GM12891 (cell line): ENCODE measurements around the gene CCM2.

Source experiments
- DNase-seq: peaks from one replicate; pipeline ENCODE4 v3.0.0; 2011; ENCODE audit warnings: low spot score; ENCODE audit not compliant: insufficient read length
- FAIRE-seq: peaks from 2 replicates; lab custom pipeline; 2011; peaks lifted over from hg19 to GRCh38; lab: Jason Lieb, UNC
- PAX5 ChIP-seq: IDR thresholded peaks from 2 replicates; pipeline ENCODE4 v1.6.1; 2011; ENCODE audit warnings: low read length, moderate library complexity, mild to moderate bottlenecking; ENCODE audit not compliant: insufficient read depth, severe bottlenecking
- POLR2A ChIP-seq: IDR thresholded peaks from 2 replicates; pipeline ENCODE4 v1.6.1; 2011; ENCODE audit warnings: low read depth, low read length, control low read depth
- POLR2AphosphoS5 ChIP-seq: IDR thresholded peaks from 2 replicates; pipeline ENCODE4 v1.6.1; 2011; ENCODE audit warnings: low read depth, low read length, control low read depth
- POU2F2 ChIP-seq: IDR thresholded peaks from 2 replicates; pipeline ENCODE4 v1.6.1; 2011; ENCODE audit warnings: low read depth, mild to moderate bottlenecking, control low read depth, low read length, moderate library complexity
- SPI1 ChIP-seq: IDR thresholded peaks from 2 replicates; pipeline ENCODE4 v1.6.1; 2011; ENCODE audit warnings: low read depth, low read length, control low read depth
- TAF1 ChIP-seq: IDR thresholded peaks from 2 replicates; pipeline ENCODE4 v1.6.1; 2011; ENCODE audit warnings: low read depth, low read length, control low read depth

CCM2 gene

GRCh38 chr7:45085619-45086200 is 85.7 kb downstream of the CCM2 start:
- FAIRE-seq: no peak
- TF ChIP-seq POLR2AphosphoS5 (no peak), TAF1 (no peak), POU2F2 (no peak), PAX5 (no peak), POLR2A (no peak), SPI1 (no peak)
- no peak for DNase-seq

GRCh38 chr7:45086331-45087065 is 86.5 kb downstream of the CCM2 start:
- TF ChIP-seq POU2F2: no peak
- no peak for TF ChIP-seq SPI1
- TF ChIP-seq PAX5: no peak
- no peak for TF ChIP-seq POLR2A
- no peak for TF ChIP-seq TAF1
- DNase-seq (no peak), FAIRE-seq (no peak)

DNA sequence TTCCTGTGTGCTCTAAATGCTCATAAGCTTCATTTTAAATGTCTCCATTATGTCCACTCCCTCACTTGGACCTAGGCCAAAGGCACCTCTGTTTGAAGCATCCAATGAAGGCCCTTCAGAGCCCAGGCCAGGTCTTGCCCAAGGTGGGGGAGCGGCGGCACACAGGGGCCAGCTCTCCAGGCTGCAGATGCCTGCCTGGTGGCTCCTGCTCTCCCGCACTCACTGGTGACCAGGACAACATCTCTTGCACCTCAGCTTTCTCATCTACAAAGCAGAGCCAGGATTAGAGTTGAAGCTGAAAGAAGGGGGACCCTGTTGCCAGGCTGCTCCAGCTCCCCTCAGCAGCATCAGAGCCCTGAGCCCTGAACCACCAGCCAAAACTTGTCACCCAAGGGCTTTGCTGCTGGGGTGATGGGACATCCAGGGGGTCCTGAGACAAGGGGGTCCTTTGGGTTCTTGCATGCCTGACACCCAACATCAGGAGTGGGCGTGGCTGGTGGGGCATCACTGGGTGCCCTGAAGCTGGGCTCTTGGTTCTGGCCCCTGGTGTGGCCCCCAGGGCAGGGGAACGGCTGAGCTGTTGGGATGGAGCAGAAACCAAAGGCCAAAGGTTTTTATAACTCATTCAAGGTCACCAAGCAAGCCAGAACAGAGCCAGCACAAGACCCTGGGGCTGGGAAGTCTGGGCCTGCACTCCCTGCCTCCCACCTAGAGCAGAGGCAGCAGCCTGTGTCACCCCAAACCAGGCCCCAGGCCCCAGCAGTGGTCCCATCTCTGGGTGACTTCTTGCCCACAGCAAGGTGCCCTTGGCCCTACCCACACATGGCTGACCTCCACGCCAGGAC is 87.5 kb downstream of the CCM2 start:
- TF ChIP-seq POLR2AphosphoS5 (no peak), SPI1 (no peak), POU2F2 (no peak), TAF1 (no peak), POLR2A (no peak), PAX5 (no peak)
- FAIRE-seq (no peak), DNase-seq (no peak)

- FAIRE-seq: no peak
- DNase-seq: no peak
- TF ChIP-seq POLR2AphosphoS5 (no peak), SPI1 (no peak), TAF1 (no peak), POU2F2 (no peak), POLR2A (no peak), PAX5 (no peak)
Observed at GRCh38 chr7:45088146-45088701, 88.2 kb downstream of the CCM2 start.

DNA sequence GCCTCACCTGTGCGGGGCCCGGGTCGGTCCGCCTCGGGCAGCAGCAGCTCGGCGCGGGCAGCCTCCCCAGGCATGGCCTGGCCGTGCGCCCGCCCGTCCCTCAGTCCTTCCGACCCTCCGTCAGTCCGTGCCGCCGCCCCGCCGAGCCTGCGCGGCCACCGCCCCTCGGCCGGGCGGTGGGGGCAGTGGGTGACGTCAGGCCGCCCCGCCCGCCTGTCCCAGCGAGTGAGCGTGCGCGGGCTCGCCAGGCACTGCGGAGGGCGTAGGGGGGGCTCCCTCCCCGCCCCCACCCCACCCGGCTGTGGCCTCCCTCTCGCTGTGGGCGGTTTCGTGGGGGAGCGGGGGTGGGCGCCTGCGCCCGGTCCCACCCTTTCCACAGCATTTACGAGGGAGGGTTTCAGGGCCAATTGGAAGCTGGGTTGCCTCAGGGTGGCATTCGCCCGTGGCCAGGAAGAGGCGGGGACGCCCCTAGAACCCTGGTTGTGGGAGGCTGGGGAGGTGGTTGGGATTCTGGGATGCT is 88.9 kb downstream of the CCM2 start, which contains the start of gene NACAD:
NACAD (minus strand) TSS at position 149 of the 520 bp plus-strand sequence; CDS start at position 74, 75 bp downstream.
- TF ChIP-seq SPI1: no peak
- no peak for TF ChIP-seq POLR2A
- TF ChIP-seq POLR2AphosphoS5: no peak
- no peak for TF ChIP-seq TAF1
- no peak for TF ChIP-seq POU2F2
- TF ChIP-seq PAX5: no peak
- no peak for DNase-seq
- no peak for FAIRE-seq

DNA sequence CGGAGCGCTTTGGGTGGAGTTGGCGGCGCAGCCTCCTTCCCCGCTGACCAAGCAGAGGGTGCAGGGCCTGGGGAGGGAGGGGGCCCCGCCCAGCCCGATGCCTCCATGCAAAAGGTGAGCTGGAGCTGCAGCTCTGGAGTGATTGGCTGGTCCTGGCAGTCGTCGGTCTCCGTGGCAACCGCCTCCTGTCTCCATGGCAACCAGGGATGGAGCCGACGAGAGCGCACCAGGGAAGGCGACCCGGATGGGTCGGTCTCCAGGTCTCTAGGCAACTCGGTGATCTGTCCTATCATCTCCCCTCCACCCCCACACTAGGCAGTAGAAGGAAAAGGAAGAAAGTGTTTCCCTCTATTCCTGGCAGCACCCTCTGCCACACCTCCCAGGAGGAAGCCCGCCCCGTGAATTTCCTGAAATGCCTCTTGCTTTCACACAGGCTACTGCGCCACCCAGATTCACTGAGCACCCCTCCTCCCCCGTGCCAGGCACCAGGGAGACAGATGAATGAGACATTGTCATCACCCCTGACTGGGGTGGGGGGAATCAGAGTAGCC is 89.4 kb downstream of the CCM2 start:
- no peak for TF ChIP-seq POLR2AphosphoS5
- no peak for TF ChIP-seq PAX5
- TF ChIP-seq POU2F2: no peak
- TF ChIP-seq SPI1: no peak
- TF ChIP-seq TAF1: no peak
- no peak for TF ChIP-seq POLR2A
- DNase-seq (peak; percentile 77), FAIRE-seq (peak; percentile 76)

- no peak for TF ChIP-seq POLR2A
- TF ChIP-seq SPI1: no peak
- TF ChIP-seq TAF1: no peak
- no peak for TF ChIP-seq POU2F2
- TF ChIP-seq POLR2AphosphoS5: no peak
- TF ChIP-seq PAX5: no peak
- DNase-seq: no peak
- no peak for FAIRE-seq
Observed at GRCh38 chr7:45092100-45092930, 92.3 kb downstream of the CCM2 start.

- TF ChIP-seq TAF1 (no peak), POU2F2 (no peak), SPI1 (no peak), POLR2A (no peak), PAX5 (no peak), POLR2AphosphoS5 (no peak)
- FAIRE-seq (no peak), DNase-seq (no peak)
Observed at GRCh38 chr7:45092931-45093235, 92.9 kb downstream of the CCM2 start.
